PC-9 (cell line): ENCODE measurements around the gene ECE1. TPM values are rescaled to one million over a fixed set of nuclear protein-coding genes. Genes with fewer than 3 reads are reported as not detected.

Experiments used
- BruUV-seq: library from RNA; stranded (reverse); fragments of 400-500 nt; replicated peaks from 2 replicates; lab custom pipeline; 2021; lab: Mats Ljungman, UMichigan
- CTCF ChIA-PET: fragments of 300-600 bp; sonication (Branson Sonifier 250); formaldehyde crosslinking; loops from one replicate; lab custom pipeline; 2022; ENCODE audit warnings: antibody characterized with exemption; lab: Charles Lee
- POLR2A ChIA-PET: fragments of 300-600 bp; sonication (Branson Sonifier 250); formaldehyde crosslinking; loops from one replicate; lab custom pipeline; 2022; ENCODE audit warnings: antibody characterized with exemption; ENCODE audit not compliant: unreplicated experiment; lab: Charles Lee
- DNase-seq, 2 experiments: peaks; one replicate each; pipeline versions ENCODE4 v3.0.0 to v3.0.0-alpha.2; 2015 to 2022; ENCODE audit warnings: mixed read lengths in 1 of 2
- H2AFZ ChIP-seq: fragments of 200-600 bp; sonication (generic); 2 replicates; pipeline ENCODE4 v1.8.1; 2017; ENCODE audit warnings: antibody characterized with exemption
- H3F3A ChIP-seq: fragments of 200-600 bp; sonication (generic); 2 replicates; pipeline ENCODE4 v1.8.1; 2017; ENCODE audit warnings: antibody characterized with exemption, mild to moderate bottlenecking, low read depth; ENCODE audit not compliant: insufficient read depth
- H3K27ac ChIP-seq: fragments of 200-600 bp; sonication (generic); 2 replicates; pipeline ENCODE4 v1.6.1; 2016; ENCODE audit warnings: mixed run types
- H3K27me3 ChIP-seq: fragments of 200-600 bp; sonication (generic); 2 replicates; pipeline ENCODE4 v1.6.1; 2016; ENCODE audit warnings: low read depth, mixed run types; ENCODE audit not compliant: insufficient read depth
- H3K36me3 ChIP-seq: fragments of 200-600 bp; sonication (generic); 2 replicates; pipeline ENCODE4 v1.6.1; 2016; ENCODE audit warnings: low read depth, mixed run types
- H3K4me1 ChIP-seq: fragments of 200-600 bp; sonication (generic); replicated peaks from 2 replicates; pipeline ENCODE4 v1.6.1; 2016; ENCODE audit warnings: mixed run types; ENCODE audit not compliant: insufficient read depth
- H3K4me2 ChIP-seq: fragments of 200-600 bp; sonication (generic); 2 replicates; pipeline ENCODE4 v1.6.1; 2017; ENCODE audit warnings: mixed run types
- H3K4me3 ChIP-seq: fragments of 200-600 bp; sonication (generic); 2 replicates; pipeline ENCODE4 v1.6.1; 2016; ENCODE audit warnings: mixed run types
- H3K79me2 ChIP-seq: fragments of 200-600 bp; sonication (generic); 2 replicates; pipeline ENCODE4 v1.6.1; 2017; ENCODE audit warnings: low read depth, mixed run types
- H3K9me2 ChIP-seq: fragments of 200-600 bp; sonication (generic); 2 replicates; pipeline ENCODE4 v1.8.1; 2017; ENCODE audit warnings: mild to moderate bottlenecking; ENCODE audit not compliant: insufficient read depth
- H3K9me3 ChIP-seq: fragments of 200-600 bp; sonication (generic); 2 replicates; pipeline ENCODE4 v1.8.1; 2016; ENCODE audit warnings: low read depth; ENCODE audit not compliant: insufficient read depth
- H4K20me1 ChIP-seq: fragments of 200-600 bp; sonication (generic); 2 replicates; pipeline ENCODE4 v1.8.1; 2017; ENCODE audit not compliant: insufficient read depth
- EZH2 ChIP-seq: fragments of 200-600 bp; sonication (generic); IDR thresholded peaks from 2 replicates; pipeline ENCODE4 v1.8.0; 2017; ENCODE audit warnings: antibody characterized with exemption, low read depth
- intact Hi-C: fragments of 100-400 bp; cut with micrococcal nuclease; formaldehyde crosslinking; loops from one replicate; pipeline ENCODE4 v1.10.0; 2022; ENCODE audit not compliant: unreplicated experiment
- total RNA-seq: library from RNA; stranded (reverse); gene quantifications from 2 replicates; pipeline ENCODE4 v1.2.3, GENCODE V29; 2021
- TF ChIP-seq, protein P1 (sequence below): fragments of 200-600 bp; sonication (generic); conservative IDR thresholded peaks from 2 replicates; pipeline ENCODE4 v1.6.1; 2017; ENCODE audit warnings: mixed run types, antibody characterized with exemption, mild to moderate bottlenecking, moderate library complexity

The ECE1 gene
- total RNA-seq, 1 experiment from 2014 or later = 80.8 TPM

DNA sequence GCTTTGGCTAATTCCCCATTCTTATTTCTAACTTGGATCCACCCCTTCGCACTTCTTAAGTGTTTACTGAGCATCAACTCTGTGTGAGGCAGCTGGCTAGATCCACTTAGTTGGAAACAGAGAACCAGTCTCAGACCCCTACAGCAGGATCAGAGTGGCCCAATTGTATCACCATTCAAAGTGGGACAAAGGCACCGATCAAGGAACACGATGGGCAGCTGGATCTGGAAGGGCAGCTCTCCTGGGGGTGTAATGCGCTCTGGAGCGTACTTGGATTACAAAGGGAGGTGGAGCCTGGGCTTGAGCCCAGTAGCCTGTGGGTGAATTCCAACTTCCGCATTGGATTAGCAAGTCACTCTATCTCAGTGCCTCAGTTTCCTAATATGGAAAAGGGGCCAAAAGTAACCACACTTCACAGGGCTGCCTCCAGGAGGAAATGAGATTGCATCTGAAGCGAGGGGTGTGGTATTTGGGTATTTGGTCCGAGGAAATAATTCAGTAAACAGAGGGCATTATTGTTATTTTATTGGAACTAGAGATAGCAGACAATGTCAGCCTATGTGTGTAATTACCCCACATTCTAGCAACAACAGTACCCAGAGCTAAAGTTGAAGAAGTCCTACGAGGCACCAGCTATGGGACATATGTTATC, 11.9 kb downstream of the ECE1 start:
- no peaks in the 10 kb centered on the region for H3K4me1 ChIP-seq

DNA sequence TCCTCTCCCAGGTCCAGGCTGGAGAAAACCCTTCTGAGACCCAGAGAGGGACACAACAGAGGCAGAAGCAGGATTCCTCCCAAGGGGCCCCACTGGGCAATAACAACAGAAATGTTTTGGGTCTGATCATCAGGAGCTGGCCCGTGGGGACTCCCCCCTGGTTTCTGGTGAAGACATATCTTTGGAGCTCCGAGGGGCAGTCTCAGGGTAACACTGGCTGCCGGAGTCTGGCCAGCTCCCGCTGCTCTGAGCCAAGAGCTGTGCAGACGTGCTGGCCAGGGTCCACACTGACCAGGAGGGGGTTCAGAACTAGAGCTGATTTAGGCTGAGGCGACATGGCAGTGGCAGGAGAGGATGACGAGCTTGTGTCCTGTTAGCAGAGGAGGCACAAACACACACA, 13.1 kb downstream of the ECE1 start:
- H3K4me3 ChIP-seq = no peak overlapping the region
- H3K9me3 ChIP-seq = no peaks in the 10 kb centered on the region
- no TSS peak for BruUV-seq
- no peaks in the 10 kb centered on the region for H3K79me2 ChIP-seq
- H3K27me3 ChIP-seq = no peaks in the 10 kb centered on the region
- ChIA-PET CTCF (no interaction called here), POLR2A (no interaction called here)
- H4K20me1 ChIP-seq = 0 out of 2 replicates have a peak, but pooled peaks cover 5% of the 10 kb centered on the region
- no peaks in the 10 kb centered on the region for H3K4me1 ChIP-seq
- intact Hi-C loops = no loop called here
- DNase-seq = no peak
- no peaks in the 10 kb centered on the region for H3K36me3 ChIP-seq
- H3K4me2 ChIP-seq = no peak overlapping the region
- no peak for TF ChIP-seq EZH2
- TF ChIP-seq, protein P1, sequence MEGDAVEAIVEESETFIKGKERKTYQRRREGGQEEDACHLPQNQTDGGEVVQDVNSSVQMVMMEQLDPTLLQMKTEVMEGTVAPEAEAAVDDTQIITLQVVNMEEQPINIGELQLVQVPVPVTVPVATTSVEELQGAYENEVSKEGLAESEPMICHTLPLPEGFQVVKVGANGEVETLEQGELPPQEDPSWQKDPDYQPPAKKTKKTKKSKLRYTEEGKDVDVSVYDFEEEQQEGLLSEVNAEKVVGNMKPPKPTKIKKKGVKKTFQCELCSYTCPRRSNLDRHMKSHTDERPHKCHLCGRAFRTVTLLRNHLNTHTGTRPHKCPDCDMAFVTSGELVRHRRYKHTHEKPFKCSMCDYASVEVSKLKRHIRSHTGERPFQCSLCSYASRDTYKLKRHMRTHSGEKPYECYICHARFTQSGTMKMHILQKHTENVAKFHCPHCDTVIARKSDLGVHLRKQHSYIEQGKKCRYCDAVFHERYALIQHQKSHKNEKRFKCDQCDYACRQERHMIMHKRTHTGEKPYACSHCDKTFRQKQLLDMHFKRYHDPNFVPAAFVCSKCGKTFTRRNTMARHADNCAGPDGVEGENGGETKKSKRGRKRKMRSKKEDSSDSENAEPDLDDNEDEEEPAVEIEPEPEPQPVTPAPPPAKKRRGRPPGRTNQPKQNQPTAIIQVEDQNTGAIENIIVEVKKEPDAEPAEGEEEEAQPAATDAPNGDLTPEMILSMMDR = no peak
- H3K27ac ChIP-seq = no peak overlapping the region
- H2AFZ ChIP-seq = no peak overlapping the region
- no peaks in the 10 kb centered on the region for H3K9me2 ChIP-seq
- H3F3A ChIP-seq = no peaks in the 10 kb centered on the region

More for the DNA sequence above, 11.9 kb downstream of the ECE1 start:
- DNase-seq = no peak
- Histone ChIP-seq H3K79me2 (no peaks in the 10 kb centered on the region), H4K20me1 (0 out of 2 replicates have a peak, but pooled peaks cover 5% of the 10 kb centered on the region), H3K4me3 (no peak overlapping the region), H3K27me3 (no peaks in the 10 kb centered on the region), H3F3A (no peaks in the 10 kb centered on the region), H2AFZ (no peak overlapping the region), H3K9me2 (no peaks in the 10 kb centered on the region), H3K9me3 (no peaks in the 10 kb centered on the region), H3K27ac (no peak overlapping the region), H3K36me3 (no peaks in the 10 kb centered on the region), H3K4me2 (no peak overlapping the region)
- no peak for TF ChIP-seq EZH2
- TF ChIP-seq, protein P1 = no peak
- no TSS peak for BruUV-seq
- ChIA-PET POLR2A (no interaction called here), CTCF (no interaction called here)
- intact Hi-C loops = no loop called here

DNA sequence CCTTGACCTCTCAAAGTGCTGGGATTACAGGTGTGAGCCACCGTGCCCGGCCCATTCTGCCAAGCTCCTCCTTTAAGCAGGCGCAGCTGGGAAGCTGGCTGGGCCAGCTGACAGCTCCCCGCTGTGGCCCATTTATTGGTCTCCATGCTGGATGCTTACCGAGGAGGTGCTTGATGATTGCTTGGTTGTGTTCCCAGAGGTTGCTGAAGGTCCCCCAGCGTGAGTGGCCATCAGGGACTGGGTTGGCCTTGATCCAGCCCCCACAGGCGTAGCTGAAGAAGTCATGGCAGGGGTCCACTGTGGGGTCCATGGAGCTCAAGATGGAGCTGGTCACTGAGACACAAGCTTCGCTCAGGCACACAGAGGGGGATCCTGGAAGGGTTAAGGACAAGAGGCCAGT, 17.7 kb downstream of the ECE1 start:
- POLR2A ChIA-PET = no interaction called here
- Histone ChIP-seq H3F3A (no peaks in the 10 kb centered on the region), H3K27me3 (no peaks in the 10 kb centered on the region), H2AFZ (no peak overlapping the region), H3K4me1 (no peaks in the 10 kb centered on the region), H3K9me3 (no peaks in the 10 kb centered on the region), H3K4me3 (no peak overlapping the region), H3K9me2 (no peaks in the 10 kb centered on the region), H4K20me1 (no peaks in the 10 kb centered on the region), H3K27ac (no peak overlapping the region), H3K4me2 (no peak overlapping the region), H3K36me3 (no peaks in the 10 kb centered on the region), H3K79me2 (no peaks in the 10 kb centered on the region)
- BruUV-seq = no TSS peak
- intact Hi-C loops = no loop called here
- TF ChIP-seq, protein P1 = no peak
- no peak for TF ChIP-seq EZH2
- CTCF ChIA-PET = no interaction called here
- no peak for DNase-seq
